Left renal pelvis (tissue), 4 donors: ENCODE data around the gene LAMA2. TPM values are rescaled to one million over a fixed set of nuclear protein-coding genes. Genes with fewer than 3 reads are reported as not detected.

ENCODE experiments used
- DNase-seq, 4 donors: peaks; one replicate each; pipeline ENCODE4 v3.0.0-alpha.2; 2013; ENCODE audit warnings: low read depth in 4 of 4, low spot score in 3 of 4
- polyA plus RNA-seq, 4 donors: library from polyadenylated mRNA; unstranded; fragments of 120-200 nt; gene quantifications; one replicate each; pipeline ENCODE4 v1.2.1, GENCODE V29; 2013; ENCODE audit not compliant: insufficient read length in 4 of 4

The LAMA2 gene
- polyA plus RNA-seq, 4 donors = 25.7 to 67.5 (median 34.6) TPM

GRCh38 chr6:129544892-129545612, 662.1 kb downstream of the LAMA2 start:
- DNase-seq = no peak

- no peak for DNase-seq
Observed at GRCh38 chr6:129546702-129547101, 663.8 kb downstream of the LAMA2 start.

- no peak for DNase-seq
Observed at GRCh38 chr6:129551486-129551885, 668.5 kb downstream of the LAMA2 start.

- no peak for DNase-seq
Observed at GRCh38 chr6:129552413-129552812, 669.5 kb downstream of the LAMA2 start.

- no peak for DNase-seq
Observed at GRCh38 chr6:129555206-129555832, 672.4 kb downstream of the LAMA2 start.

- no peak for DNase-seq
Observed at GRCh38 chr6:129558248-129558647, 675.3 kb downstream of the LAMA2 start.

GRCh38 chr6:129565366-129565765, 682.4 kb downstream of the LAMA2 start:
- DNase-seq = no peak

- no peak for DNase-seq
Observed at GRCh38 chr6:129565811-129566210, 682.9 kb downstream of the LAMA2 start.
